Lung (tissue), 12 donors: ENCODE measurements around the gene ZNF672. TPM values are rescaled to one million over a fixed set of nuclear protein-coding genes. Genes with fewer than 3 reads are reported as not detected.
A peak's percentile ranks its signal among the peaks of the same experiment; 100 is the strongest.

Source experiments
- ATAC-seq: fragments of 200-7000 bp; cut with Tn5 transposase; one replicate; pipeline ENCODE4 v1.9.1; 2020; ENCODE audit warnings: moderate number of reproducible peaks; ENCODE audit not compliant: insufficient read depth, low FRiP score
- DNase-seq, 3 donors: peaks; one replicate each; pipeline ENCODE4 v3.0.0-alpha.2; 2013 to 2017
- H3K27ac ChIP-seq, 2 donors: one replicate each; pipeline ENCODE4 v1.5.1; 2013; ENCODE audit warnings: mild to moderate bottlenecking in 2 of 2, moderate library complexity in 2 of 2, control low read depth in 1 of 2, inconsistent platforms in 1 of 2, low read depth in 1 of 2, low read length in 1 of 2
- H3K27me3 ChIP-seq, 3 donors: one replicate each; pipeline ENCODE4 v1.5.1; 2013; ENCODE audit warnings: low read length in 2 of 3; ENCODE audit not compliant: control insufficient read depth in 3 of 3, insufficient read depth in 3 of 3
- H3K36me3 ChIP-seq, 4 donors: one replicate each; pipeline ENCODE4 v1.5.1; 2013; ENCODE audit warnings: low read length in 4 of 4, mild to moderate bottlenecking in 1 of 4, moderate library complexity in 1 of 4; ENCODE audit not compliant: control insufficient read depth in 4 of 4, insufficient read depth in 4 of 4
- H3K4me1 ChIP-seq, 5 donors: one replicate each; pipeline ENCODE4 v1.5.1; 2013; ENCODE audit warnings: low read length in 5 of 5, mild to moderate bottlenecking in 2 of 5, moderate library complexity in 1 of 5; ENCODE audit not compliant: control insufficient read depth in 5 of 5, insufficient read depth in 5 of 5
- H3K4me3 ChIP-seq: one replicate; pipeline ENCODE4 v1.5.1; 2013; ENCODE audit warnings: mild to moderate bottlenecking, control low read depth, moderate library complexity
- H3K9ac ChIP-seq, 2 donors: one replicate each; pipeline ENCODE4 v1.5.1; 2013; ENCODE audit warnings: low read length in 2 of 2, control low read depth in 1 of 2; ENCODE audit not compliant: insufficient read depth in 1 of 2
- H3K9me3 ChIP-seq, 4 donors: one replicate each; pipeline ENCODE4 v1.5.1; 2013; ENCODE audit warnings: low read length in 3 of 4, mild to moderate bottlenecking in 1 of 4, moderate library complexity in 1 of 4; ENCODE audit not compliant: control insufficient read depth in 4 of 4, insufficient read depth in 3 of 4
- CTCF ChIP-seq: IDR thresholded peaks from 2 replicates; pipeline ENCODE4 v1.5.1; 2012; ENCODE audit warnings: mild to moderate bottlenecking; ENCODE audit errors: control extremely low read depth, extremely low read depth
- WGBS, 2 donors: extraction: QIAGEN DNeasy Blood & Tissue Kit; methylation state at CpG; one replicate each; pipeline ENCODE4 v1.1.7; 2013; 5-methylcytosine and 5-hydroxymethylcytosine counted together
- polyA plus RNA-seq, 2 donors: library from polyadenylated mRNA; stranded (reverse); fragments of 200-250 nt; gene quantifications; one replicate each; pipeline ENCODE4 v1.2.1, GENCODE V29; 2013
- total RNA-seq, 2 donors: library from RNA; depleted of rRNA in 1 of 2; stranded (reverse); fragments of >200 nt in 1 of 2; gene quantifications; one replicate each; pipeline ENCODE4 v1.2.1, GENCODE V29; 2014 to 2021
- donor health status: control.
- donor health status: control.
- donor health status: Bipolar disorder and iron deficiency.
- donor health status: healthy.
- donor health status: DM: yes; HTN: yes; CAD: no.

ZNF672 gene
- total and polyA plus RNA-seq, 4 donors: 17.1 to 41.3 (median 31.3) TPM

- ATAC-seq: peak; percentile 4
- WGBS, 2 donors: 38 to 63% methylated on average over 6 of the region's 6 CpGs
These were observed 21.0 kb upstream of the ZNF672 start for GRCh38 chr1:248817065-248817464.

GRCh38 chr1:248818505-248819374, 19.3 kb upstream of the ZNF672 start:
- ATAC-seq (no peak), DNase-seq (no peak)
- 59 to 67% methylated on average over 5 of the region's 5 CpGs for WGBS, 2 donors
- H3K9me3 ChIP-seq: no peaks in the 10 kb centered on the region
- H3K4me3 ChIP-seq: no peak overlapping the region
- no peak overlapping the region for H3K27ac ChIP-seq
- peaks cover 11 to 40% (median 32%) of the 10 kb centered on the region in 4 donors for H3K36me3 ChIP-seq
- no peak for TF ChIP-seq CTCF
- peaks cover 2 to 19% (median 8%) of the 10 kb centered on the region in 5 donors for H3K4me1 ChIP-seq
- no peak overlapping the region for H3K9ac ChIP-seq
- no peaks in the 10 kb centered on the region for H3K27me3 ChIP-seq

More at GRCh38 chr1:248817065-248817464, 21.0 kb upstream of the ZNF672 start:
- Histone ChIP-seq H3K36me3 (peaks cover 15 to 55% (median 41%) of the 10 kb centered on the region in 4 donors), H3K27me3 (no peaks in the 10 kb centered on the region), H3K27ac (no peak overlapping the region), H3K4me1 (peaks cover 0 to 16% (median 0%) of the 10 kb centered on the region in 5 donors), H3K9me3 (no peaks in the 10 kb centered on the region), H3K9ac (no peak overlapping the region), H3K4me3 (no peak overlapping the region)
- TF ChIP-seq CTCF: no peak
- DNase-seq: no peak

DNA sequence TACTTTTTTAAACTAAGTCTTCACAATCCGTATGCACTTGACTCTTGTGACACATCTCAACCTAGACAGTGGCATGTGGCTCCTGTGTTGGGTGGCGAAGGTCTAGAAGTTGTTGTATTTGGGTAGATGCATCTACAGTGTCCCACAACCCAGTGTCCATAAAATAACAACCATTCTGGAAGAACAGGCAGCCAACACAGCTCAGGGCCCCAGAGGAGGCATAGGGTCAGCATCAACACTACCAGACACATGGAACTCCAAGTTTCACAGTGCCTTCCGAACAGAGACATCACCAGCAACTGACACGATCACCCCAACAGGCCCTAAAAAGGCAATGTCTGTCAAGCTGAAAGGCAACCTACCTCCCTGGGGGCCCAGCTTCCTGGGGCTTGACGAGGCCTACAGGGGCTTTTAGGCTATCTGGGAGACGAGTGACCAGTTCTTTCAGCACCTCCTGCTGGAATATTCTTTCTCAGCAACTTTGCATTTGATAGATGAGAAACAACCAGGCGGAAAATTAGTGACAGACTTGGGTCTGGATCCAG, 17.9 kb upstream of the ZNF672 start:
- Histone ChIP-seq H3K36me3 (peaks cover 8 to 33% (median 30%) of the 10 kb centered on the region in 4 donors), H3K4me1 (peaks cover 12 to 32% (median 22%) of the 10 kb centered on the region in 5 donors)

More for the DNA sequence above, 17.9 kb upstream of the ZNF672 start:
- 90 to 91% methylated on average over 7 of the region's 7 CpGs for WGBS, 2 donors
- DNase-seq: no peak
- Histone ChIP-seq H3K9me3 (no peaks in the 10 kb centered on the region), H3K4me3 (no peak overlapping the region), H3K27ac (no peak overlapping the region), H3K27me3 (no peaks in the 10 kb centered on the region), H3K9ac (no peak overlapping the region)
- no peak for ATAC-seq
- TF ChIP-seq CTCF: no peak
